Activated CD4-positive, alpha-beta T cell treated with anti-CD3 and anti-CD28 coated beads, Interleukin-2, amount 10 ng/mL, durations not matched to agents 7 days and 5 days (primary cell): ENCODE measurements around the gene UGT1A6. TPM values are rescaled to one million over a fixed set of nuclear protein-coding genes. Genes with fewer than 3 reads are reported as not detected.
"Not testable (repeated sequence)": the region's sequence is repeated elsewhere in the genome, so short reads cannot be mapped to it uniquely, and the experiment has no call there.

ENCODE experiments used
- CTCF ChIA-PET: fragments of 350-600 bp; sonication (Branson Sonifier 250); formaldehyde crosslinking; loops from one replicate; lab custom pipeline; 2021; ENCODE audit warnings: antibody characterized with exemption; lab: Charles Lee
- POLR2A ChIA-PET: fragments of 350-600 bp; sonication (Branson Sonifier 250); formaldehyde crosslinking; loops from one replicate; lab custom pipeline; 2021; ENCODE audit warnings: antibody characterized with exemption; lab: Charles Lee
- DNase-seq: peaks from one replicate; pipeline ENCODE4 v3.0.0-alpha.2; 2020
- H3K27ac Mint-ChIP-seq: one replicate; pipeline ENCODE4 v1.8.0; 2021; ENCODE audit warnings: mild to moderate bottlenecking, moderate library complexity, mixed read lengths
- H3K27me3 Mint-ChIP-seq: one replicate; pipeline ENCODE4 v1.8.0; 2021; ENCODE audit warnings: mixed read lengths
- H3K36me3 Mint-ChIP-seq: one replicate; pipeline ENCODE4 v1.8.0; 2021; ENCODE audit warnings: low read depth, mixed read lengths
- H3K4me1 Mint-ChIP-seq: one replicate; pipeline ENCODE4 v1.8.0; 2021; ENCODE audit warnings: mixed read lengths
- H3K4me3 Mint-ChIP-seq: one replicate; pipeline ENCODE4 v1.8.0; 2021; ENCODE audit warnings: mild to moderate bottlenecking, moderate library complexity, mixed read lengths
- H3K9me3 Mint-ChIP-seq: one replicate; pipeline ENCODE4 v1.8.0; 2021; ENCODE audit warnings: mixed read lengths
- total RNA-seq, 2 experiments: library from RNA; stranded (reverse); gene quantifications; one replicate each; pipeline ENCODE4 v1.2.3, GENCODE V29; 2021

UGT1A6 gene
- total RNA-seq, 2 experiments from 2014 or later: not detected

DNA sequence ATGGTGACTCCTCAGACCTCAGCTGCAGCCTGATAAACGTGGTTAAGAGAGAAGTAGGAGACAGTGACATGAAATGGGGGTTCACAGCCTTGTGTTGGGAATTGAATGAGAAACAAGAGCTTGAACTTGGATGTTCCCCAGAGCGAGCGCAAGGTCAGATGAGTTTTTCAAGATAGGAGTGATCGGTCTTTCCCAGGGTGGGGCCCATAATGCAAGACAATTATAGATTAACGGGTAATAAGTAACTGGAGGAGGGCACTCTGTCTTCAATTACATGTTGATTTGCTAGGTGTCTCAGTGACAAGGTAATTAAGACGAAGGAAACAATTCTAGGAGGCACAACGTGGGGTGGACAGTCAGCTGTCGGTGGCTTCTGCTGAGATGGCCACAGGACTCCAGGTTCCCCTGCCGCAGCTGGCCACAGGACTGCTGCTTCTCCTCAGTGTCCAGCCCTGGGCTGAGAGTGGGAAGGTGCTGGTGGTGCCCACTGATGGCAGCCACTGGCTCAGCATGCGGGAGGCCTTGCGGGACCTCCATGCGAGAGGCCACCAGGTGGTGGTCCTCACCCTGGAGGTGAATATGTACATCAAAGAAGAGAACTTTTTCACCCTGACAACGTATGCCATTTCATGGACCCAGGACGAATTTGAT lies 20.0 kb downstream of the UGT1A6 start, which contains the start of gene UGT1A5:
Gene UGT1A5 (plus strand): TSS at position 297 of the 651 bp plus-strand sequence. CDS start 85 bp downstream, at position 382.
- peaks cover 5% of the 10 kb centered on the region for H3K4me1 Mint-ChIP-seq
- H3K9me3 Mint-ChIP-seq: no peaks in the 10 kb centered on the region
- H3K36me3 Mint-ChIP-seq: no peaks in the 10 kb centered on the region
- H3K27me3 Mint-ChIP-seq: peaks cover 28% of the 10 kb centered on the region
- no peak within 1 kb of the TSS for H3K27ac Mint-ChIP-seq
- H3K4me3 Mint-ChIP-seq: no peak within 1 kb of the TSS
- no peak for DNase-seq
- ChIA-PET POLR2A (no interaction called here), CTCF (no interaction called here)

DNA sequence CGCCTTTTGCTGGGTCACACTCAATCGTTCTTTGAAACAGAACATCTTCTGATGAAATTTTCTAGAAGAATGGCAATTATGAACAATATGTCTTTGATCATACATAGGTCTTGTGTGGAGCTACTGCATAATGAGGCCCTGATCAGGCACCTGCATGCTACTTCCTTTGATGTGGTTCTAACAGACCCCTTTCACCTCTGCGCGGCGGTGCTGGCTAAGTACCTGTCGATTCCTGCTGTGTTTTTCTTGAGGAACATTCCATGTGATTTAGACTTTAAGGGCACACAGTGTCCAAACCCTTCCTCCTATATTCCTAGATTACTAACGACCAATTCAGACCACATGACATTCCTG lies 20.5 kb downstream of the UGT1A6 start:
- Mint-ChIP-seq H3K4me3 (no peak overlapping the region), H3K27me3 (peaks cover 26% of the 10 kb centered on the region), H3K4me1 (peaks cover 5% of the 10 kb centered on the region), H3K36me3 (no peaks in the 10 kb centered on the region), H3K9me3 (no peaks in the 10 kb centered on the region), H3K27ac (no peak overlapping the region)
- no peak for DNase-seq
- POLR2A ChIA-PET: no interaction called here
- CTCF ChIA-PET: no interaction called here

- Mint-ChIP-seq H3K9me3 (no peaks in the 10 kb centered on the region), H3K27me3 (peaks cover 25% of the 10 kb centered on the region), H3K4me3 (no peak overlapping the region), H3K4me1 (peaks cover 5% of the 10 kb centered on the region), H3K36me3 (no peaks in the 10 kb centered on the region), H3K27ac (no peak overlapping the region)
- ChIA-PET CTCF (no interaction called here), POLR2A (no interaction called here)
- no peak for DNase-seq
These were observed 21.4 kb downstream of the UGT1A6 start for GRCh38 chr2:233714121-233714520.

GRCh38 chr2:233718552-233718951 lies 25.9 kb downstream of the UGT1A6 start, which contains the start of gene UGT1A4:
UGT1A4 (plus strand) TSS chr2:233718736; CDS start chr2:233718821, 85 bp downstream.
- peaks cover 5% of the 10 kb centered on the region for H3K4me1 Mint-ChIP-seq
- H3K27me3 Mint-ChIP-seq: peaks cover 18% of the 10 kb centered on the region
- H3K27ac Mint-ChIP-seq: no peak within 1 kb of the TSS
- no peak for DNase-seq
- CTCF ChIA-PET: no interaction called here
- no peaks in the 10 kb centered on the region for H3K36me3 Mint-ChIP-seq
- POLR2A ChIA-PET: no interaction called here
- H3K4me3 Mint-ChIP-seq: no peak within 1 kb of the TSS
- no peaks in the 10 kb centered on the region for H3K9me3 Mint-ChIP-seq

DNA sequence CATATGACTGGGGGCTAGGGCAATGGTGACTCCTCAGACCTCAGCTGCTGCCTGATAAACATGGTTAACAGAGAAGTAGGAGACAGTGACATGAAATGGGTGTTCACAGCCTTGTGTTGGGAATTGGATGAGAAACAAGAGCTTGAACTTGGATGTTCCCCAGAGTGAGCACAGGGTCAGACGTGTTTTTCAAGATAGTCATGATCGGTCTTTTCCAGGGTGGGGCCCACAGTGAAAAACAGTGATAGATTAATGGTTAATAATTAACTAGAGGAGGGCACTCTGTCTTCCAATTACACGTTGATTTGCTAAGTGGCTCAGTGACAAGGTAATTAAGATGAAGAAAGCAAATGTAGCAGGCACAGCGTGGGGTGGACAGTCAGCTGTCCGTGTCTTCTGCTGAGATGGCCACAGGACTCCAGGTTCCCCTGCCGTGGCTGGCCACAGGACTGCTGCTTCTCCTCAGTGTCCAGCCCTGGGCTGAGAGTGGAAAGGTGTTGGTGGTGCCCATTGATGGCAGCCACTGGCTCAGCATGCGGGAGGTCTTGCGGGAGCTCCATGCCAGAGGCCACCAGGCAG lies 36.1 kb downstream of the UGT1A6 start, which contains the start of gene UGT1A3:
Gene UGT1A3 (plus strand): TSS at position 320 of the 579 bp plus-strand sequence. CDS start 85 bp downstream, at position 405.
- Mint-ChIP-seq H3K9me3 (no peaks in the 10 kb centered on the region), H3K27ac (no peak within 1 kb of the TSS), H3K36me3 (no peaks in the 10 kb centered on the region), H3K4me3 (no peak within 1 kb of the TSS), H3K4me1 (no peaks in the 10 kb centered on the region), H3K27me3 (peaks cover 6% of the 10 kb centered on the region)
- ChIA-PET POLR2A (no interaction called here), CTCF (no interaction called here)
- no peak for DNase-seq

DNA sequence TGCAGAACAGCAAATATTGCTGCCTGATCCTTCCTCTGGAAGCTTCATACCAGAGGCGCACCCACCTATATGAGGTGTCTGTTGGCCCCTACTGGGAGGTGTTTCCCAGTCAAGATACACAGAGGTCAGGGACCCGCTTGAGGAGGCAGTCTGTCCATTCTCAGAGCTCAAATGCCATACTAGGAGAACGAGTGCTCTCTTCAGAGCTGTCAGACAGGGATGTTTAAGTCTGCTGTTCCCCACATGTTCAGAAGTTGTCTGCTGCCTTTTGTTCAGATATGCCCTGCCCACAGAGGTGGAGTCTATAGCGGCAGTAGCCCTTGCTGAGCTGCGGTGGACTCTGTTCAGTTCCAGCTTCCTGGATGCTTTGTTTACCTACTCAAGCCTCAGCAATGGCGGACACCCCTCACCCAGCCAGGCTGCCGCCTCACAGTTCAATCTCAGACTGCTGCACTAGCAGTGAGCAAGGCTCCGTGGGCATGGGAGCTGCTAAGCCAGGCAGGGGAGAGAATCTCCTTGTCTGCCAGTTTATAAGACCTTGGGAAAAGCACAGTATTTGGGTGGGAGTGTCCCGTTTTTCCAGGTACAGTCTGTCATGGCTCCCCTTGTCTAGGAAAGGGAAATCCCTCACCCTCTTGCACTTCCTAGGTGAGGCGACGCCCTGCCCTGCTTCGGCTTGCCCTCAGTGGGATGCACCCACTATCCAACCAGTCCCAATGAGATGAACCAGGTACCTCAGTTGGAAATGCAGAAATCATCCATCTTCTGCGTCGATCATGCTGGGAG lies 44.4 kb downstream of the UGT1A6 start:
- H3K27me3 Mint-ChIP-seq: peaks cover 27% of the 10 kb centered on the region
- H3K4me1 Mint-ChIP-seq, DNase-seq, H3K27ac Mint-ChIP-seq, POLR2A ChIA-PET, H3K9me3 Mint-ChIP-seq, CTCF ChIA-PET, H3K36me3 Mint-ChIP-seq, H3K4me3 Mint-ChIP-seq: not testable (repeated sequence)

DNA sequence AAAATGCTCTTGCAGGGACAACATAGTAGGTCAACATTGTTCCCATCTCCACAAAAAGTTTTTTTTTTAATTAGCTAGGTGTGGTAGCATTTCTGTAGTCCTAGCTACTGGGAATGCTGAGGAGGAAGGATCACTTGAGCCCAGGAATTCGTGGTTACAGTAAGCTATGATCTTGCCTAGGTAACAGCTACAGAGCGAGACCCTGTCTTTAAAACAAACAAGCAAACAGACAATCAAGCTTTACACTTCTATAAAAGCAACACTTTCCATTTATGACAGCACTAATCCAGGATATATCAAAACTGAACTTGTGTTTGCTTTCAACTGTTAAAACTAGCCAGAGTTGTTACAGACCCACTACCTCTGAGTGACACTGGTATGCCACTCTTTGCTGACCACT lies 48.2 kb downstream of the UGT1A6 start:
- no peaks in the 10 kb centered on the region for H3K4me1 Mint-ChIP-seq
- CTCF ChIA-PET: no interaction called here

GRCh38 chr2:233743464-233744259 lies 51.0 kb downstream of the UGT1A6 start:
- H3K36me3 Mint-ChIP-seq: no peaks in the 10 kb centered on the region
- DNase-seq: no peak
- CTCF ChIA-PET: no interaction called here
- no peaks in the 10 kb centered on the region for H3K4me1 Mint-ChIP-seq
- H3K4me3 Mint-ChIP-seq: no peak overlapping the region
- H3K9me3 Mint-ChIP-seq: no peaks in the 10 kb centered on the region
- peaks cover 10% of the 10 kb centered on the region for H3K27me3 Mint-ChIP-seq
- POLR2A ChIA-PET: no interaction called here
- H3K27ac Mint-ChIP-seq: no peak overlapping the region

More for the DNA sequence above, 48.2 kb downstream of the UGT1A6 start:
- no peak for DNase-seq
- Mint-ChIP-seq H3K27ac (no peak overlapping the region), H3K4me3 (no peak overlapping the region), H3K27me3 (peaks cover 11% of the 10 kb centered on the region), H3K36me3 (no peaks in the 10 kb centered on the region), H3K9me3 (no peaks in the 10 kb centered on the region)
- POLR2A ChIA-PET: no interaction called here

DNA sequence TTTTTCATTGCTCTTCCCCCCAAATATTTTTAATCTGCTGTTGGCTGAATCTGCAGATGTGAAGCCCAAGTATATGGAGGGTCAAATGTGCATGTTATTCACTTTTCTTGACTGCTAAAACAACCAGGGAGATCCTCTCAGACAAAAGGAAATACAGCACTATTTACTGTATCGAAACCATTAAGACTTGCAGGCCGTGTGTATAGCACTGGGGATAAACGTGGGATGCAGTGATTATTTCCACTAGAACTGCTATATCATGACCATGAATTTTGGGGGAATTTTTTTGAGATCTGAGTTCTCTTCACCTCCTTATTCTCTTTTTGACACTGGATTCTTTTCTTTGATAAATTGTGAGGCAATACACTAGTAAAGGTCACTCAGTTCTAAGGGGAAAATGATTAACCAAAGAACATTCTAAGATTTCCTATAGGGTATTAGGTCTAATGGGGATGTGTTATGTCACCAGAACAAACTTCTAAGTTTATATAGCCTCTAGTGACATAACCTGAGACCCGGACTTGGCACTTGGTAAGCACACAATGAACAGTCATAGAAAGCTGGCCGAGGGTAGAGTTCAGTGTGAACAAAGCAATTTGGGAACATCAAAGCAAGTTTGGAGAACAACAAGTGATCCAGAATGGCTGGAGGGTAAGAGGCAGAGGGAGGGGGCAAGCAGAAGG lies 52.5 kb downstream of the UGT1A6 start:
- Mint-ChIP-seq H3K36me3 (no peaks in the 10 kb centered on the region), H3K27ac (no peak overlapping the region), H3K4me3 (no peak overlapping the region), H3K9me3 (peaks cover 6% of the 10 kb centered on the region), H3K4me1 (no peaks in the 10 kb centered on the region), H3K27me3 (peaks cover 5% of the 10 kb centered on the region)
- ChIA-PET CTCF (no interaction called here), POLR2A (no interaction called here)
- DNase-seq: no peak

GRCh38 chr2:233745838-233746237 lies 53.1 kb downstream of the UGT1A6 start:
- H3K9me3 Mint-ChIP-seq, POLR2A ChIA-PET, H3K27me3 Mint-ChIP-seq, DNase-seq, H3K36me3 Mint-ChIP-seq, H3K27ac Mint-ChIP-seq, H3K4me3 Mint-ChIP-seq, H3K4me1 Mint-ChIP-seq, CTCF ChIA-PET: not testable (repeated sequence)

- H3K27ac Mint-ChIP-seq: no peak overlapping the region
- peaks cover 12% of the 10 kb centered on the region for H3K9me3 Mint-ChIP-seq
- ChIA-PET CTCF (no interaction called here), POLR2A (no interaction called here)
- no peaks in the 10 kb centered on the region for H3K4me1 Mint-ChIP-seq
- H3K4me3 Mint-ChIP-seq: no peak overlapping the region
- H3K27me3 Mint-ChIP-seq: peaks cover 4% of the 10 kb centered on the region
- no peaks in the 10 kb centered on the region for H3K36me3 Mint-ChIP-seq
- DNase-seq: no peak
These were observed 54.0 kb downstream of the UGT1A6 start for GRCh38 chr2:233746475-233747282.

GRCh38 chr2:233747283-233747544 lies 54.5 kb downstream of the UGT1A6 start:
- POLR2A ChIA-PET: no interaction called here

More at GRCh38 chr2:233747283-233747544, 54.5 kb downstream of the UGT1A6 start:
- H3K9me3 Mint-ChIP-seq: peaks cover 12% of the 10 kb centered on the region
- H3K27ac Mint-ChIP-seq: no peak overlapping the region
- H3K4me1 Mint-ChIP-seq: no peaks in the 10 kb centered on the region
- DNase-seq: no peak
- CTCF ChIA-PET: no interaction called here
- H3K36me3 Mint-ChIP-seq: no peaks in the 10 kb centered on the region
- H3K4me3 Mint-ChIP-seq: no peak overlapping the region
- H3K27me3 Mint-ChIP-seq: peaks cover 4% of the 10 kb centered on the region
